ENCODE data around the gene FERMT3.
A peak's percentile ranks its signal among the peaks of the same experiment; 100 is the strongest.

Gene FERMT3

GRCh38 chr11:64180891-64181290 lies 25.6 kb upstream of the FERMT3 start:
- H3K27ac ChIP-seq: peak overlapping the region; percentile 78
- TF ChIP-seq CTCF (IDR thresholded peaks at IDR 0.05) (no peak), ZFX (IDR thresholded peaks at IDR 0.05; ENCODE audit: borderline replicate concordance) (no peak)

GRCh38 chr11:64181506-64182411 lies 24.8 kb upstream of the FERMT3 start:
- H3K27ac ChIP-seq: peak overlapping the region; percentile 78
- TF ChIP-seq ZFX (IDR thresholded peaks at IDR 0.05; ENCODE audit: borderline replicate concordance) (no peak), CTCF (IDR thresholded peaks at IDR 0.05) (no peak)

- H3K27ac ChIP-seq: no peak overlapping the region
- no peak for TF ChIP-seq ZFX (IDR thresholded peaks at IDR 0.05; ENCODE audit: borderline replicate concordance)
- TF ChIP-seq CTCF (IDR thresholded peaks at IDR 0.05): no peak
These were observed 22.6 kb upstream of the FERMT3 start for GRCh38 chr11:64183890-64184289.

- H3K27ac ChIP-seq: no peak overlapping the region
- no peak for TF ChIP-seq ZFX (IDR thresholded peaks at IDR 0.05; ENCODE audit: borderline replicate concordance)
- 0 out of 2 replicates have a peak, but pooled peaks have one; percentile 3 for TF ChIP-seq CTCF (IDR thresholded peaks at IDR 0.05)
These were observed 21.3 kb upstream of the FERMT3 start for GRCh38 chr11:64185175-64185692.

GRCh38 chr11:64185693-64186491 lies 20.6 kb upstream of the FERMT3 start, which contains the start of gene STIP1:
Gene STIP1, plus strand, starts transcription at chr11:64186171. Its CDS starts 91 bp downstream, at chr11:64186262.
- no peak for TF ChIP-seq ZFX (IDR thresholded peaks at IDR 0.05; ENCODE audit: borderline replicate concordance)
- peak; percentile 46 for TF ChIP-seq CTCF (IDR thresholded peaks at IDR 0.05)
- H3K27ac ChIP-seq: no peak within 1 kb of the TSS

- TF ChIP-seq CTCF (IDR thresholded peaks at IDR 0.05): no peak
- no peak for TF ChIP-seq ZFX (IDR thresholded peaks at IDR 0.05; ENCODE audit: borderline replicate concordance)
- no peak overlapping the region for H3K27ac ChIP-seq
These were observed 19.9 kb upstream of the FERMT3 start for GRCh38 chr11:64186492-64187165.
